Ramos (cell line): ENCODE results near the gene DNAJC5G.
"Not testable (repeated sequence)": the region's sequence is repeated elsewhere in the genome, so short reads cannot be mapped to it uniquely, and the experiment has no call there.

Source experiments
- in situ Hi-C: fragments of 300-500 bp; cut with MboI; formaldehyde crosslinking; loops from one replicate; pipeline ENCODE4 v1.14.3; 2022; ENCODE audit warnings: low sequenced_read_pairs; ENCODE audit not compliant: unreplicated experiment

DNAJC5G gene

DNA sequence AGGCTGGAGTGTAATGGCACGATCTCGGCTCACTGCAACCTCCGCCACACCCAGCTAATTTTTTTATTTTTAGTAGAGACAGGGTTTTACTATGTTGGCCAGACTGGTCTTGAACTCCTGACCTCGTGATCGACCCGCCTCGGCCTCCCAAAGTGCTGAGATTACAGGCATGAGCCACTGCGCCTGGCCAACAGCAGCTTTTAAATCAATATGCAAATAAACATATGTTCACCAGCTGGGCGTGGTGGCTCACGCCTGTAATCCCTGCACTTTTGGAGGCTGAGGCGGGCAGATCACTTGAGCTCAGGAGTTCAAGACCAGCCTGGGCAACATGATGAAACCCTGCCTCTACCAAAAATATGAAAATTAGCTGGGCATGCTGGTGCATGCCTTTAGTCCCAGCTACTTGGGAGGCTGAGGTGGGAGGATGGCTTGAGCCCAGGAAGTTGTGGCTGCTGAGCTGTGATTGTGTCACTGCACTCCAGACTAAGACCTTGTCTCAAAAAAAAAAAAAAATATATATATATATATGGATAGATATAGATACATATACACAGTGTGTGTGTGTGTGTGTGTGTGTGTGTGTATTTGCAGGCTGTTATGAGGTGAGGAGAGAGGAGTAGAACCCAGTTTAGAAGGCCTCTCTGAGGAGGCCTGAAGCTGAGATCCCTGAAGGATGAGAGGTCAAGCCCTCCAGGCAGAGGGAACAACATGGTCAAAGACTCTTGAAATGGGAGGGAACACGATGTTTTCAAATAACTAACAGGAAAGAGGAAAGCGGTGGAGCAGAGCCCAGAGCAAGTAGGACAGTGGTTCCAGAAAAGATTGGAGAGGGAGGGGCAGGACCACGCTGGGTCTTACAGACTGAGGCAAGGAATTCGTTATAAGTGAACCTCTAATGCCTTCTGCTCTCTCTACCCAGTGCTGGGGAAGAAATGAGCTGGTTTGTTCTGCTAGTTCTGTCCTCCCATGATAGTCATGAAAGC lies 2.4 kb upstream of the DNAJC5G start:
- in situ Hi-C loops: not testable (repeated sequence)

- in situ Hi-C loops: no loop called here
Observed at GRCh38 chr2:27278010-27278409, 2.8 kb downstream of the DNAJC5G start.

DNA sequence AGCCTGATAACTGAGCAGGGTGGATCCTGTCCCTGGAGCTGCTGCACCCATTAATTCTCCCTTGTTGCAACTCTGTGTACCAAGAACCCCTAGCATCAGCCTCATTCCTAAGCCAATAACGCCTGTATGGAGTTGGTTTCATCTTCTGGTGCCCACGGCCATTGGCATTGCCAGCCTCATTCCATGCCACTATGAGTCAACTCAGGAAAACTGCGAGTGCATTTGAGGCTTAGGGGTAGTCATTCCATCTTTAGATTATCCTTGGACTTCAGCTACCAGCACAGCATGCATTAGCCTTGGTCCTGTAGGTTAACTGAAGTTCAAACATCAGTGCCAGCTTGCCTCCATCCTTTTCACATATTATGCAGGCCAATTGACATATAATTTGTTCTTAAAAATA lies 5.6 kb downstream of the DNAJC5G start:
- in situ Hi-C loops: loop anchor here (5.0 kb wide), 1 partner anchor 179 kb away; no protein-coding TSS in a partner anchor

- in situ Hi-C loops: loop anchor here (5.0 kb wide), 1 partner anchor 179 kb away; no protein-coding TSS in a partner anchor
Observed at GRCh38 chr2:27281442-27281841, 6.2 kb downstream of the DNAJC5G start.

DNA sequence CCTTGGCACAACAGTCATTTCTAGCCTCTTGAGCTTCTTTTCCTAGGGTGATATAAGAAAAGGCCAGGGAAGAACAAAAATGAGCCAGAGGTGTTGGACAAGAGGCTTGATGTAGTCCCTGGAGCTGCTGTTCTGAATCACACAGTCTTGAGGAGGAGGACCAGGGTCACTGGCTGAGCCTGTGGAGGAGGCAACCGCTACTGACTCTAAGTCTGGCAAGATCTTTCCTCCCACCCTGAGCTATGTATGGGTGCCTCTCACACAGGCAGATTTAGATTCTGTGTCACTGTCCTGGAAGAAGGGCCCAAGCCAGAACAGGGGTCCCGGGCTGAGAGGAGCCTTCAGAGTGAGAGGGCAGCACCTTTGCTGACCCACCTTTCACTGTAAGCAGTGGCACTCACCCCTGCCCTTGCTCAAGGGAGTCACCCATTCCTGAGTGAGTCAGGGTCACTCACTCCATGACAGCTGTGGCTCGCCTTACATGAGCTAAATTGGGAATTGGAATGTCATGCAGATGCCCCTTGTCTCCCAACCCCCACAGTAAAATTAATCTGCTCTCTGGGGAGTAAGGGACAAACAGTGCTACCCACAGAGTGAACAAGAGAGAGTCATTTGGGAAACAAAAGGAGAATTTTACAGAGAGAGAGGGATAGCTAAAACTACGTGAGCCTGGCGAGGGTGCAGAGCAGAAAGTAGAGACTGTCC lies 6.8 kb downstream of the DNAJC5G start, which contains the start of gene TRIM54:
TRIM54 (plus strand) TSS at position 575 of the 705 bp plus-strand sequence. CDS start 303 bp downstream, outside the sequence.
- in situ Hi-C loops: loop anchor here (5.0 kb wide), 1 partner anchor 180 kb away; no protein-coding TSS in a partner anchor

DNA sequence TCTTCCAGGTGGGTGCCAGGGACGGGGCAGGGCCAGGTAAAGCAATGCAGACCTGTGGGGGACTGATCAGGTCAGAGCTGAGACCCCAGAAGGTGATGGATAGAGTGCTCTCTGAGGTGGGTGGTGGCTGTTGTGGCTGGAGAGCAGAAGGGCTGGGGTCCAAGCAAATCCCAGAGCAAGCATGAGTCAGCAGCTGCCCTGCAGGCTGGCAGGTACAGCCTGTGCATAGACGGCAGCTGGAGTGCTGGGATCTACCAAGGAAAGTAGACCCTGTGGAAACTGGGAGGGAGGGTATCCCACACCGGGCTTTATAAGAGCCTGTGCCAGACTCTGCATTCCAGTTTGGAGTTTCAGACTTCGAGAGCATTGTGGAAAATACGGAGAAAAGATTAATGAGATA lies 7.7 kb downstream of the DNAJC5G start:
- in situ Hi-C loops: loop anchor here (5.0 kb wide), 1 partner anchor 181 kb away; no protein-coding TSS in a partner anchor

- in situ Hi-C loops: loop anchor here (5.0 kb wide), 1 partner anchor 183 kb away; no protein-coding TSS in a partner anchor
Observed at GRCh38 chr2:27284996-27285395, 9.8 kb downstream of the DNAJC5G start.

DNA sequence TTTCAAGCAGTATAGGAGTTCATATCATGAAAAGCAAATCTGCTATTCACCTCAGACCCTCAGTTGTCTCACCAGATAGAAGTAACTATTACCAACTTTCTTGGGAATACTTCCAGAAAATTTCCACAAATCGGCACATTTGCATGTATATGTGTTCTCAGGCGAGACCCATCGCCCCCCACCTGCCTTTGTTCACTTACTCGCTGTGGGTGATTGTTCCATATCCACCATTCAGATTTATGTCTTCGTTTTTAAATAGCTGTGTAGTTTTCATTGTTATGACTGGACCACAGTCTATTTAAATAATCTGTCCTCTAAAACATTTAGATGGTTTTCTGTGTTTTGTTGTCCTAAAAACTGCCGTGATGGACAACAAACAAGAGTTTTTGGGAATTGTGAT lies 10.2 kb downstream of the DNAJC5G start:
- in situ Hi-C loops: no loop called here

GRCh38 chr2:27288610-27289009 lies 13.4 kb downstream of the DNAJC5G start:
- in situ Hi-C loops: no loop called here

GRCh38 chr2:27290549-27290948 lies 15.3 kb downstream of the DNAJC5G start:
- in situ Hi-C loops: no loop called here

- in situ Hi-C loops: no loop called here
Observed at GRCh38 chr2:27291865-27292264, 16.6 kb downstream of the DNAJC5G start.

DNA sequence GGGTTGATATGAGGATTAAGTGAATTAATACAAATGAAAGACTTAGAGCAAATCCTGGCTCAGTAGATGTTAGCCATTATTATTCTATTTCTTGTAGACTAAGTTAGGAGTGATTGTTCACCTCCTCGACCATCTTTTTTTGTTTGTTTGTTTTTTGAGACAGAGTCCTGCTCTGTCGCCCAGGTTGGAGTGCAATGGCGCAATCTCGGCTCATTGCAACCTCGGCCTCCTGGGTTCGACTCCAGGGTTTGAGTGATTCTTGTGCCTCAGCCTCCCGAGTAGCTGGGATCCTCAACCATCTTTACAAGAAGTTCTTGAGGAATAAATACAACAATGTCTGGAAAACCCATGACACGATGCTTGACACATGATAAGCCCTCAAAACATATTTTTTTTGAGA lies 19.7 kb downstream of the DNAJC5G start:
- in situ Hi-C loops: loop anchor here (5.0 kb wide), 1 partner anchor 333 kb away; no protein-coding TSS in a partner anchor

- in situ Hi-C loops: loop anchor here (5.0 kb wide), 1 partner anchor 334 kb away; no protein-coding TSS in a partner anchor
Observed at GRCh38 chr2:27296481-27296880, 21.2 kb downstream of the DNAJC5G start.

GRCh38 chr2:27297195-27297594 lies 22.0 kb downstream of the DNAJC5G start:
- in situ Hi-C loops: loop anchor here (5.0 kb wide), 1 partner anchor 335 kb away; no protein-coding TSS in a partner anchor

DNA sequence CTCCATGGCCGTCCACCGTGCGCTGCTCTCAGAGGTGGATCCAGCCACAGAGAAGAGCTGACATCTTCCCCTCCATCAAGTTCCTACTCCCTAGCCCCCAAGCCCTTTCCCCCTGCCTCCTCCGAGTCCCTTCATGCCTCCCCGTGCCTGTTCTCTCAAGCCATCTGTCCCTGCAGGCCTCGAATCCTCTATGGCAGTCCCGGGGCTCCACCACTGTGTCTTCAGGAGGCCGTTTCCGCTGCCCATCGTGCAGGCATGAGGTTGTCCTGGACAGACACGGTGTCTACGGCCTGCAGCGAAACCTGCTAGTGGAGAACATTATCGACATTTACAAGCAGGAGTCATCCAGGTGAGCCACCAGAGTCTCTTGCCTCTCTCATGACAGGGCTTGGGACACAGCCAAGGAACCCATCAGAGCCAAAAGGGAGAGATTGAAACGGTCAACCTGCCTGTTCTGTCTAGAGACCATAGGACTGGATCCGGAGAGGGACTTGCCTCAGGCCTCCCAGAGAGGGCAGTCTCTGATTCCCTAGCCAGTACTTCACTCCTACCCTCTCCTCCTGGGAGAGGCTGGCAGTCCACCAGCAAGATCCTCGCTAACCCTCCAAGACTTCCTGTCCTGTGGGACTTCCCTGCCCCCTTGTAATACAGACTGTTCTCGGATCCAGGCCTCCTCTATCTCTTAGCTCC lies 23.3 kb downstream of the DNAJC5G start:
- in situ Hi-C loops: loop anchor here (5.0 kb wide), 1 partner anchor 336 kb away; no protein-coding TSS in a partner anchor

DNA sequence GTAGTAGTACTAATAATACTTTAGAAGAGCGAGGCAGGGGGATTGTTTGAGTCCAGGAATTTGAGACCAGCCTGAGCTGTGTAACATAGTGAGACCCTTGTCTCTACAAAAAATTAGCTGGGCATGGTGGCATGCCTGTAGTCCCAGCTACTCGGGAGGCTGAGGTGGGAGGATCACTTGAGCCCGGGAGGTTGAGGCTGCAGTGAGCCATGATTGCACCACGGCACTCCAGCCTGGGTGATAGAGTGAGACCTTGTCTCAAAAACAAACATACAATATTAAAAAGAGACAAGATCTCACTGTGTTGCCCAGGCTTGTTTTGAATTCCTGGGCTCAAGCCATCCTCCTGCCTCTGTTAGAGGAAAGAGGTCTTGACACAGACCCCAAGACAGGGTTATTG lies 25.4 kb downstream of the DNAJC5G start:
- in situ Hi-C loops: not testable (repeated sequence)

GRCh38 chr2:27303093-27304025 lies 28.1 kb downstream of the DNAJC5G start:
- in situ Hi-C loops: no loop called here

DNA sequence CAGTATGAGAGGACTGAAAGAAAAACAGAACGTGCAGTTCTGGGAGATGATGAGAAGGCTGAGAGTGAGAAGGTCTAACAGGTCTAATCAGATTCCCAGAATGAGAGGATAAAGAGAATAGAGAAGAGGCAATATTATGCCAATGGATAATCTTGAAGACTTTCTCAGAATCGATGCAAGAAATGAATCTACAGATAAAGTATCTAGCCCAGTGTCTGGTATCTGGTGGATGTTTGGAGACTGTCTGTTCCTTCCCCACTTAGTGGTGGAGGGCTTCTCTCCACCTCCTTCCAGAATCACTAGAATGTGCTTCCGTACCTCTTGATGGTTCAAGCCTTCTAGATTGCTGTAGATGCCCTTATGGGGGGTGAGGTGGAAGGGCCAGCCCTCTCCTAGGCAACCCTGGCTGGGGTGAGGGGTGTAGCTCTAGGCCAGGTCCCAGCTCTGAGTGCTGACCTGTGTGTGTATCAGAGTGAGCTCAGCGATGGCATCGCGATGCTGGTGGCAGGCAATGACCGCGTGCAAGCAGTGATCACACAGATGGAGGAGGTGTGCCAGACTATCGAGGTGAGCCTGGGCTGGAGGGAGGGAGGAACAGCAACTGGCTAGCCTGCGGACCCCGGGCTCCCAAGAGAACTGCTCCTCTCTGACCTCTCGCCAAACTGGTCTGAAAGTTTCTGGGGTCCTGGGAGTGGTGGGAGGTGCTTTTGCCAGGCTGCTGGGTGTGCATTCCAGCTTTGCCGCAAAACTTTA lies 29.4 kb downstream of the DNAJC5G start:
- in situ Hi-C loops: no loop called here
